Jurkat, Clone E6-1 (cell line): ENCODE measurements around the gene B3GNT4. TPM values are rescaled to one million over a fixed set of nuclear protein-coding genes. Genes with fewer than 3 reads are reported as not detected.
A peak's percentile ranks its signal among the peaks of the same experiment; 100 is the strongest.
"Not testable (repeated sequence)": the region's sequence is repeated elsewhere in the genome, so short reads cannot be mapped to it uniquely, and the experiment has no call there.

ENCODE experiments used
- DNase-seq: peaks from one replicate; pipeline ENCODE4 v3.0.0-alpha.2; 2011; ENCODE audit warnings: low read depth, low spot score
- H3K4me3 ChIP-seq: 2 replicates; pipeline ENCODE4 v1.5.1; 2011; ENCODE audit warnings: mild to moderate bottlenecking, low read length, control low read depth, moderate library complexity
- polyA plus RNA-seq: library from polyadenylated mRNA; unstranded; fragments of >200 nt; gene quantifications from one replicate; pipeline ENCODE4 v1.2.1, GENCODE V29; 2012; ENCODE audit warnings: missing spikeins; ENCODE audit not compliant: insufficient read length, insufficient read depth

The B3GNT4 gene
- polyA plus RNA-seq, result 3.4 TPM

DNA sequence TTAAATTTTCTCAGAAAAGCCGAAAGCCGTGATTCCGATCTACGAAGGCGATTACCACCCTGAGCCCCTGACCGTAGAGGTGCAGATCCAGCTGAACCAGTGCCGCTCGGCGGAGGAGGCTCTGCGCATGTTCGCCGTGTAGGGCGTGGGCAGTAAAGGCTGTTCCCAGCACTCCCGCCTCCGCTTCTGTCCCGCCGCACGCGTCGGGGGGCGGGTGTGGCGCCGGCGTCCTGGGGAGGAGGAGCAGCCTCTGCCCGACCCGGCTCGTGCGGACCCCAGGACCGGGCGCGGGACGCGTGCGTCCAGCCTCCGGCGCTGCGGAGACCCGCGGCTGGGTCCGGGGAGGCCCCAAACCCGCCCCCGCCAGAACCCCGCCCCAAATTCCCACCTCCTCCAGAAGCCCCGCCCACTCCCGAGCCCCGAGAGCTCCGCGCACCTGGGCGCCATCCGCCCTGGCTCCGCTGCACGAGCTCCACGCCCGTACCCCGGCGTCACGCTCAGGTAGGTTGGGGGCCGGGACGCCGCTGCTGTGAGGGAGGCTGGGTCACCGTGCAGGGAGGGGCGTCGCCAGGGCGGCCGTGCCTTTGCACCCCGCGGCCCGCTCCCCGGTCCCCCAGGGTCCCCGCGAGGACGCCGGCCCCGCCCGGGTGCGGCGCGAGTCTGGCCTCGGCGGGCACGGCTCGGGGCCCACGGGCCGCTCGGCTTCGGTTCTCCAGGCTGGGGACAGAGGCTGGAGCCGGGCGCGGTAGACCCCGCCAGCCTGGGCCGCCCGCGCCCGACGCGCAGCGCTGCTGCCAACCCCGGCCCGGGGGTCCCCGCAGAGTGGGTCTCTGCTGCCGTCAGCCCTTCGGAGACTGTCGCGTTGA, at the start of gene B3GNT4:
TSS of gene B3GNT4 (plus strand) at position 409 of the 866 bp plus-strand sequence. CDS start 910 bp downstream, outside the sequence.
- no peak for DNase-seq
- H3K4me3 ChIP-seq, result peak within 1 kb of the TSS; percentile 49

GRCh38 chr12:122155705-122156104, 47.8 kb upstream of the B3GNT4 start:
- no peak overlapping the region for H3K4me3 ChIP-seq
- DNase-seq, result peak; percentile 85

DNA sequence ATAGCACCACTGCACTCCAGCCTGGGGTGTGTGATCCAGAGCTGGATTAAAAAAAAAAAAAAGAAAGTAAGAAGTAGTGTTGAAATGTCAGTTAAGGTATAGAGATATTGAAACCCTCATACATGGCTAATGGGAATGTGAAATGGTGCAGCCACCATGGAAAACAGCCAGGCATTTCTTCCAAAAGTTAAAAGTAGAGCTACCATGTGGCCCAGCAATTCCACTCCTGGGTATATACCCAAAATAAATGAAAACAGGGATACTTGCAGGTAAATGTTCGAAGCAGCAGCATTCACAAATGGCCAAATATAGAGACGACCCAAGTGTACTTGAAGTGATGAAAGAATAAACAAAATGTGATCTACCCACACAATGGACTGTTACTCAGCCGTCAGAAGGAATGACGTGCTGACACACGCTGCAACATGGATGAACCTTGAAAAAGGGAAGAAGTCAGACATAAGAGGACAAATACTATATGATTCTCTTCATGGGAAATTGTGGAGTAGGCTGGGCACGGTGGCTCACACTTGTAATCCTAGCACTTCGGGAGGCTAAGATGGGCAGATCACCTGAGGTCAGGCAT, 44.7 kb upstream of the B3GNT4 start:
- no peak for DNase-seq
- no peak overlapping the region for H3K4me3 ChIP-seq

- DNase-seq, result no peak
- no peak overlapping the region for H3K4me3 ChIP-seq
Observed at GRCh38 chr12:122159882-122160281, 43.6 kb upstream of the B3GNT4 start.

- no peak for DNase-seq
- H3K4me3 ChIP-seq, result no peak overlapping the region
Observed at GRCh38 chr12:122160761-122161160, 42.7 kb upstream of the B3GNT4 start.

DNA sequence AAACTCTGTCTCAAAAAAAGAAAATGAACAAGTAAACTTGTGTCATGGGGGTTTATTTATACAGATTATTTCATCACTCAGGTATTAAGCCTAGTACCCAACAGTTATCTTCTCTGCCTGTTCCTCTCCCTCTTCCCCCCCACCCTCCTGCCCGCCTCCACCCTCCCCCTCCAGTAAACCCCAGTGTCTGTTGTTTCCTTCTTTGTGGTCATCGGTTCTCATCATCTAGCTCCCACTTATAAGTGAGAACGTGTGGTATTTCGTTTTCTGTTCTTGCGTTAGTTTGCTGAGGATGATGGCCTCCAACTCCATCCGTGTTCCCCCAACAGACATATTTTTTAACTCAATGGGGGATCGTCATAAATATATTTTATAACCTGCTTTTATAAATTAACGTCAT, 41.8 kb upstream of the B3GNT4 start:
- peak; percentile 55 for DNase-seq

GRCh38 chr12:122162976-122163375, 40.5 kb upstream of the B3GNT4 start:
- no peak for DNase-seq
- no peak overlapping the region for H3K4me3 ChIP-seq

More for the DNA sequence above, 41.8 kb upstream of the B3GNT4 start:
- H3K4me3 ChIP-seq, result no peak overlapping the region

GRCh38 chr12:122166422-122167349, 36.8 kb upstream of the B3GNT4 start:
- H3K4me3 ChIP-seq, result no peak overlapping the region
- DNase-seq, result no peak

DNA sequence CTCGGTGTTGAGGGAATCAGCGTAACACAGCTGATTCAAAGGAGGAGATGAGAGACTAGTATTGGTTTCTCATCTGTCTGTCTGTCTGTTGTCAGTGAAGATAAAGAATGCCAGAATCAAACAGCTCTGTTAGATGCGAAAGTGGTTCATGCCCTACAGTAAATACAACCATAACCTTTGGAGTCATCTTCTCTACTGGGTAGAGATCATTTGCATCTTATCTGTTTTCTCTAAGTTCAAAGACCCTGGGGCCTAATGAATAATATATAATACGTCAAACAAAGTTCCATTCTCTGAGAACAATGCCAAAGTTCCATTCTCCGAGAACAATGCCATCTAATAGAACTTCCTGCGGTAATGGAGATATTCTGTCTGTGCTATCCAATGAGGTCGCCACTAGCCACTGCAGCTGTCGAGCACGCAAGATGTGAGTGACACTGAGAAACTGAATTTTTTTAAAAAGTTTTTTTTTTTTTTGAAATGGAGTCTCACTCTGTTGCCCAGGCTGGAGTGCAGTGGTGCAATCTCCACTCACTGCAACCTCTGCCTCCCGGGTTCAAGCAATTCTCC, 36.1 kb upstream of the B3GNT4 start:
- H3K4me3 ChIP-seq, result no peak overlapping the region
- DNase-seq, result no peak

DNA sequence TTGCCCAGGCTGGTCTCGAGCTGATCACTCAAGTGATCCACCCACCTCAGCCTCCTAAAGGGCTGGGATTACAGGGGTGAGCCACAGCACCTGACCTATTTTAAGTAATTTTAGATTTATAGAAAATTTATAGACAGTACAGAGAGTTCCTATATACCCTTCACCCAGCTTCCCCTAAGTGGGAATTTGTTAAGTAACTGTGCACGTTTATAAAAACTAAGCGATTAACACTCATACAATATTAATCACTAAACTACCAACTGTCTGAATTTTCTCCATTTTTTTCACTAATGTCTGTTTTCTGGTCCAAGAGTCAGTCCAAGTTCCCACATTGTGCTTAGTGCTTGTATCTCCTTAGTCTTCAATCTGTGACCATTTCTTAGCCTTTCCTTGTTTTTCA, 35.0 kb upstream of the B3GNT4 start:
- DNase-seq, result no peak
- H3K4me3 ChIP-seq, result no peak overlapping the region

GRCh38 chr12:122171399-122171798, 32.1 kb upstream of the B3GNT4 start:
- no peak overlapping the region for H3K4me3 ChIP-seq
- no peak for DNase-seq

DNA sequence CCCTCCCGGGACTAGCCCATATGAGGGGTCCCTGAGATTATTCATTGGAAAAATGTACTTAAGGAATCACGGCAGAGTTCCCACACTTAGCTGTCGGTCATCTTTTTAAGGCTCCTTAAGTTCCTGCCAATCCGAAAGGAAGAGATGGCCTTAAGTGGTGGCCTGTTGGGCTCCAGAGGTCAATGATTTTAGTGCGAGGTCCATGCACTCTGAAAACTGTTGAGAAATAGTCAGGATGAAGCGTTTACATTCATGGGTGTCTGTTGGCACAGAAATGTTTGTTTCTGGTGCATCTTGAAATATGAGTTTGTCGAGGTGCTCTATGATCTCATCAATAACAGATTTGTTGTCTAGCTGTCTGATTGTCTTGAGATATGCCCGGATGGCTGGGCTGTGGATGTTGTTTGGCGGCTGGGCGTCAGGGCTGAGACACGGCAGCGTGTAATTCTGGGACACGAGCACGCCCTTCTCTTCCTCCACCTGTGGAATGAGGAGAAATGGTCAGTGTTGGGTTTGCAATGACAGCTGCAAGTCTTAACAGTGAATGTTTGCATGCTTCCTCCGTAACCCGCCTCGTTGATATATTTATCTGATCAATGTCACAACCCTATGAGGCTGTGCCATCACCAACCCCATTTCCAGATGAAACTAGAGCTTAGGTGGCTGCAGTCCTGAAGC, 31.1 kb upstream of the B3GNT4 start:
- DNase-seq, result no peak
- H3K4me3 ChIP-seq, result no peak overlapping the region

GRCh38 chr12:122174155-122174845, 29.2 kb upstream of the B3GNT4 start, which contains the start of gene IL31:
Gene IL31 (minus strand): TSS chr12:122174221. CDS start chr12:122174172, 49 bp downstream.
- H3K4me3 ChIP-seq, result no peak within 1 kb of the TSS
- DNase-seq, result no peak

GRCh38 chr12:122176473-122176872, 27.0 kb upstream of the B3GNT4 start:
- not testable (repeated sequence) for DNase-seq, H3K4me3 ChIP-seq

DNA sequence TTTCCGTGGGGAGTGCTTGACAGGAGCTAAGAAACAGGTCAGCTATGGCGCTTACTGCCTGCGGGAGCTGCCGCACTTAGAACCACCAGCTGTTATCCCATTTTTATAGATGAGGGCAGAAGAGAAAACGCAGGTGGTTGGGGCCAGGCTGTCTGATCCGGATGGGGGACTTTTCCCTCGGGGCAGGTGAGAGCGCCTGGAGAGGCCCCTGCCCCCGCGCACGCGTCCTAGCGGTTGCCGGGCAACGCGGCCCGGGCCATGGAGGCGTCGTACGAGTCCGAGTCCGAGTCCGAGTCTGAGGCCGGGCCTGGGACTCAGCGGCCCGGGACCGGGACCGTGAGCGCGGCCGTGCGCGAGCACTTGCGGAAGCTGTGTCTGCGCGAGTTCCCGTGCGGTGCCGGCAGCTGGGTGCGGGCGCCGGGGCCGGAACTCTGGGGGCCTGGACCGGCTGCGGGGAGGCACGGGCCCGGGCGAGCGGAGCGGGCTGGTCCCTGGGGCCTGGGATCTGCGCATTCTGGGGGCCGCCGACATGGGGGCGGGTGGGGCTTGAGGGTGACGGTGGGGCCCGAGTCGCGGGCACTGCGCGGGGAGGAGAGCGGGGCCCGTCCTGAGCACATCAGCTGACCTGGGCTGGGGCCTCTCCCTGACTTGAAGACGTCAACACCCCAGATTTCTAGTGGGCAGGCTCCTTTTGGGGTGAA, 20.5 kb upstream of the B3GNT4 start, which contains the start of gene LRRC43:
TSS of gene LRRC43 (plus strand) at position 237 of the 701 bp plus-strand sequence. CDS start at position 259, 22 bp downstream.
- DNase-seq, result no peak
- H3K4me3 ChIP-seq, result no peak within 1 kb of the TSS

GRCh38 chr12:122183588-122183940, 19.9 kb upstream of the B3GNT4 start:
- no peak for DNase-seq
- no peak overlapping the region for H3K4me3 ChIP-seq

GRCh38 chr12:122184517-122184916, 19.0 kb upstream of the B3GNT4 start:
- DNase-seq, result no peak
- no peak overlapping the region for H3K4me3 ChIP-seq
